Tibial nerve (tissue), 4 donors: ENCODE measurements around the gene NME7. TPM values are rescaled to one million over a fixed set of nuclear protein-coding genes. Genes with fewer than 3 reads are reported as not detected.

Experiments used
- DNase-seq, 2 donors: peaks; one replicate each; pipeline ENCODE4 v3.0.0-alpha.2; 2019; ENCODE audit warnings: low spot score in 2 of 2
- H3K27ac ChIP-seq, 4 donors: fragments of 200-600 bp; sonication (generic) in 3 of 4; one replicate each; pipeline ENCODE4 v1.5.1; 2017 to 2019; ENCODE audit warnings: mild to moderate bottlenecking in 1 of 4
- H3K27me3 ChIP-seq, 2 donors: fragments of 200-600 bp; sonication (generic) in 1 of 2; one replicate each; pipeline versions ENCODE4 v1.5.1 to v1.6.0; 2017 to 2019
- H3K36me3 ChIP-seq, 3 donors: fragments of 200-600 bp; sonication (generic); one replicate each; pipeline ENCODE4 v1.5.1; 2018 to 2019
- H3K4me1 ChIP-seq, 4 donors: fragments of 200-600 bp; sonication (generic) in 3 of 4; one replicate each; pipeline ENCODE4 v1.5.1; 2017 to 2019
- H3K4me3 ChIP-seq, 4 donors: fragments of 200-600 bp; sonication (generic) in 3 of 4; one replicate each; pipeline ENCODE4 v1.5.1; 2017 to 2019; ENCODE audit warnings: mild to moderate bottlenecking in 1 of 4, moderate library complexity in 1 of 4
- H3K9me3 ChIP-seq, 4 donors: fragments of 200-600 bp; sonication (generic) in 3 of 4; one replicate each; pipeline ENCODE4 v1.5.1; 2017 to 2019
- CTCF ChIP-seq, 5 experiments: fragments of 200-600 bp in 3 of 5; fragments of 450-650 bp in 2 of 5; sonication (generic) in 3 of 5; IDR thresholded peaks; one replicate each; pipeline ENCODE4 v1.5.1; 2016 to 2019; ENCODE audit warnings: antibody characterized with exemption in 5 of 5, mild to moderate bottlenecking in 3 of 5, moderate library complexity in 2 of 5
- EP300 ChIP-seq, 2 donors: sonication (generic); formaldehyde crosslinking; IDR thresholded peaks; one replicate each; pipeline ENCODE4 v1.6.1; 2017; ENCODE audit warnings: antibody characterized with exemption in 2 of 2, mild to moderate bottlenecking in 1 of 2
- POLR2A ChIP-seq, 2 donors: fragments of 450-650 bp; IDR thresholded peaks; one replicate each; pipeline ENCODE4 v1.6.1; 2017; ENCODE audit warnings: antibody characterized with exemption in 2 of 2, mild to moderate bottlenecking in 2 of 2, moderate library complexity in 2 of 2
- WGBS, 2 donors: methylation state at CpG; one replicate each; pipeline ENCODE4 v1.1.5; 2018; 5-methylcytosine and 5-hydroxymethylcytosine counted together
- total RNA-seq, 4 donors: library from RNA; depleted of rRNA; stranded (reverse); fragments of >200 nt; gene quantifications; one replicate each; pipeline ENCODE4 v1.1.0, GENCODE V29; 2016

The NME7 gene
- total RNA-seq, 4 donors from 2014 or later = 8.2 to 26.2 (median 17.5) TPM

GRCh38 chr1:169118227-169118626 is 249.4 kb downstream of the NME7 start:
- WGBS, 2 donors = 85 to 89% methylated on average over 4 of the region's 4 CpGs
- Histone ChIP-seq H3K4me3 (no peak overlapping the region), H3K27me3 (no peaks in the 10 kb centered on the region), H3K27ac (no peak overlapping the region), H3K36me3 (no peaks in the 10 kb centered on the region), H3K9me3 (no peaks in the 10 kb centered on the region), H3K4me1 (peaks cover 0 to 7% (median 6%) of the 10 kb centered on the region in 4 donors)
- TF ChIP-seq EP300 (IDR thresholded peaks at IDR 0.05) = no peak
- no peak for TF ChIP-seq POLR2A (IDR thresholded peaks at IDR 0.05)
- TF ChIP-seq CTCF (IDR thresholded peaks at IDR 0.05) = no peak
- no peak for DNase-seq

- Histone ChIP-seq H3K36me3 (no peaks in the 10 kb centered on the region), H3K4me1 (peaks cover 0 to 7% (median 6%) of the 10 kb centered on the region in 4 donors), H3K4me3 (no peak overlapping the region), H3K27me3 (no peaks in the 10 kb centered on the region), H3K9me3 (no peaks in the 10 kb centered on the region), H3K27ac (no peak overlapping the region)
- DNase-seq = no peak
- TF ChIP-seq CTCF (IDR thresholded peaks at IDR 0.05) (no peak), POLR2A (IDR thresholded peaks at IDR 0.05) (no peak), EP300 (IDR thresholded peaks at IDR 0.05) (no peak)
- 92 to 100% methylated on average over 1 of the region's 1 CpG for WGBS, 2 donors
Observed at GRCh38 chr1:169117599-169117998, 250.0 kb downstream of the NME7 start.

GRCh38 chr1:169117014-169117413 is 250.6 kb downstream of the NME7 start:
- Histone ChIP-seq H3K9me3 (no peaks in the 10 kb centered on the region), H3K27me3 (no peaks in the 10 kb centered on the region), H3K36me3 (no peaks in the 10 kb centered on the region), H3K4me1 (peaks cover 0 to 7% (median 6%) of the 10 kb centered on the region in 4 donors), H3K27ac (no peak overlapping the region), H3K4me3 (no peak overlapping the region)
- TF ChIP-seq POLR2A (IDR thresholded peaks at IDR 0.05) = no peak
- no peak for TF ChIP-seq CTCF (IDR thresholded peaks at IDR 0.05)
- TF ChIP-seq EP300 (IDR thresholded peaks at IDR 0.05) = no peak
- 98 to 100% methylated on average over 2 of the region's 2 CpGs for WGBS, 2 donors
- DNase-seq = no peak

GRCh38 chr1:169115891-169116585 is 251.6 kb downstream of the NME7 start:
- H3K27ac ChIP-seq = peak overlapping the region in 2 of 4 donors; percentile 26 to 40
- DNase-seq = peak in 1 of 2 donors; percentile 34
- H3K4me3 ChIP-seq = peak overlapping the region in 1 of 4 donors; percentile 16

More at GRCh38 chr1:169115891-169116585, 251.6 kb downstream of the NME7 start:
- H3K9me3 ChIP-seq = no peaks in the 10 kb centered on the region
- TF ChIP-seq EP300 (IDR thresholded peaks at IDR 0.05) (no peak), CTCF (IDR thresholded peaks at IDR 0.05) (no peak), POLR2A (IDR thresholded peaks at IDR 0.05) (no peak)
- no peaks in the 10 kb centered on the region for H3K27me3 ChIP-seq
- peaks cover 0 to 11% (median 9%) of the 10 kb centered on the region in 4 donors for H3K4me1 ChIP-seq
- H3K36me3 ChIP-seq = no peaks in the 10 kb centered on the region
- 58 to 60% methylated on average over 14 of the region's 14 CpGs for WGBS, 2 donors
